Effector memory CD4-positive, alpha-beta T cell (primary cell): ENCODE data around the gene ZNF555.
A peak's percentile ranks its signal among the peaks of the same experiment; 100 is the strongest.
"Not testable (repeated sequence)": the region's sequence is repeated elsewhere in the genome, so short reads cannot be mapped to it uniquely, and the experiment has no call there.

Experiments used
- DNase-seq, 3 donors: peaks; one replicate each; pipeline ENCODE4 v3.0.0-alpha.2; 2020
- H3K27ac ChIP-seq: 2 replicates; pipeline ENCODE4 v1.7.0; 2013; ENCODE audit warnings: mild to moderate bottlenecking, low read length, moderate library complexity; ENCODE audit not compliant: insufficient read depth, poor library complexity, severe bottlenecking
- H3K27me3 ChIP-seq: replicated peaks from 2 replicates; pipeline ENCODE4 v1.7.0; 2013; ENCODE audit warnings: mild to moderate bottlenecking, low read length; ENCODE audit not compliant: insufficient read depth, control insufficient read depth, poor library complexity, severe bottlenecking
- H3K36me3 ChIP-seq: 2 replicates; pipeline ENCODE4 v1.7.0; 2013; ENCODE audit warnings: mild to moderate bottlenecking, low read length, moderate library complexity; ENCODE audit not compliant: control insufficient read depth, insufficient read depth
- H3K4me1 ChIP-seq: 2 replicates; pipeline ENCODE4 v1.7.0; 2013; ENCODE audit warnings: low read length, mild to moderate bottlenecking; ENCODE audit not compliant: control insufficient read depth, insufficient read depth, poor library complexity, severe bottlenecking
- H3K4me3 ChIP-seq: 2 replicates; pipeline ENCODE4 v1.7.0; 2013; ENCODE audit warnings: low read length, low read depth, mild to moderate bottlenecking; ENCODE audit not compliant: insufficient read depth, poor library complexity, severe bottlenecking
- H3K9me3 ChIP-seq: 2 replicates; pipeline ENCODE4 v1.7.0; 2013; ENCODE audit warnings: mild to moderate bottlenecking, low read length, moderate library complexity; ENCODE audit not compliant: control insufficient read depth

ZNF555 gene

DNA sequence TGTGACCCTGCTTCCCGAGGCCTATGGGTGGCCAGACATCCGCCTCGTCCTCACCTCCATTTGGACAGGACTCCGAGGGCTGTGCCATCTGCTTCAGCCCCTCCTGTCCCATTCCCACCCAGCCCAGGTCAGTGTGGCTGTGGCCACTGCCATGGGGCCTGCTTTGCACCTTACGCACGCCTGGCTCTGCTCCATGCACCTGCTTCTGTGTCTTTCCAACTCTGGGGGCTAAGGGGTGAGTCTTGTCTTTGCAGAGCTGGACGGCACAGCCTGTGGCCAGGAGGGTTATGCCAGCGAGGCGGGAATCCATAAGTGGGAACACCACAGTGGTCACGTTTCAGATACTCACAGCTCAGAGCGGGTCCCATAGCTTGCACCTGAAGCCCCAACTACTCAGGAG, 26.8 kb upstream of the ZNF555 start:
- H3K27ac ChIP-seq: no peak overlapping the region
- no peak overlapping the region for H3K4me3 ChIP-seq

GRCh38 chr19:2815191-2815614, 26.1 kb upstream of the ZNF555 start:
- Histone ChIP-seq H3K36me3 (no peaks in the 10 kb centered on the region), H3K9me3 (no peaks in the 10 kb centered on the region), H3K4me1 (peaks cover 2% of the 10 kb centered on the region)

More for the DNA sequence above, 26.8 kb upstream of the ZNF555 start:
- Histone ChIP-seq H3K4me1 (no peaks in the 10 kb centered on the region), H3K27me3 (no peaks in the 10 kb centered on the region), H3K36me3 (no peaks in the 10 kb centered on the region), H3K9me3 (no peaks in the 10 kb centered on the region)
- DNase-seq: no peak

DNA sequence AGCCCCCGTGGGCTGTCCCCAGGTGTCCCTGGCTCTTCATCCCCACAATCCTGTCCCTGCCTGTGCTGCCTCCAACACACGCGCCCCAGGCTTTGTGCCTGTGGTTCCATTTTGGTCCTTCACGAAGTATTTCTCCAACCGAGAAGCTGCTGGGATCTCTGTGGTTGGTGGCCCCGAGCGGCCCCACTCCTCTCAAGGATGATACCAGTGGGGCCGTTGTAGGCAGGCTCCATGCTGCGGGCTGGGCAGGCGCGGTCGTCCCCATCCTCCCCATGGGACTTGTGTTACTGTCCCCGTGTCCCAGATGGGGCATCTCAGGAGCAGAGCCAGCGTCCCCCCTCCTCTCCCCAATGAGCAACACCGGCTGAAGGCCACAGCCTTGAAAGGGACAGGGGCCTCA, 25.4 kb upstream of the ZNF555 start:
- no peaks in the 10 kb centered on the region for H3K27me3 ChIP-seq
- no peaks in the 10 kb centered on the region for H3K9me3 ChIP-seq
- H3K27ac ChIP-seq: no peak overlapping the region
- H3K36me3 ChIP-seq: no peaks in the 10 kb centered on the region
- H3K4me1 ChIP-seq: peaks cover 5% of the 10 kb centered on the region
- no peak for DNase-seq
- H3K4me3 ChIP-seq: no peak overlapping the region

More at GRCh38 chr19:2815191-2815614, 26.1 kb upstream of the ZNF555 start:
- no peaks in the 10 kb centered on the region for H3K27me3 ChIP-seq
- DNase-seq: no peak
- no peak overlapping the region for H3K27ac ChIP-seq
- H3K4me3 ChIP-seq: no peak overlapping the region

DNA sequence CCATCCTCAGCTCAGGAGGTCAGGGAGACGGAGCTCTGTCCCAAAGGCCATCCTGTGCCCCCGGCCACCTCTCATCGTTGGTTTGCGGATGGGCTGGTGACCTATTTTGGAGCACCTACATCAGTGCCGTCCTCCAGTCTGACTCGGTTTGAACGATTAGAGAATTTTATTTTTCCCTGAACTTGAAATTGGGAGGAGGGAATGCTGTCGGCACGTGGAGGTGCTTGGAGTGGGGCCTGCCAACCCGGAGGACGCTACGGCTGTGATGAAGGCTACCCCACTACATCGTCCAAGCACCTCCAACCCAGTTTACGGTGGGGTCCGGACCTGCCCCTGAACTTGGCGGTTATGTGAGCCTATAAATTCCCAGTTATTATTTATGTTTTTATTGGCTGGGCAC, 24.6 kb upstream of the ZNF555 start:
- Histone ChIP-seq H3K27ac (no peak overlapping the region), H3K4me3 (no peak overlapping the region), H3K36me3 (no peaks in the 10 kb centered on the region), H3K4me1 (peaks cover 5% of the 10 kb centered on the region), H3K9me3 (no peaks in the 10 kb centered on the region), H3K27me3 (no peaks in the 10 kb centered on the region)
- no peak for DNase-seq

DNA sequence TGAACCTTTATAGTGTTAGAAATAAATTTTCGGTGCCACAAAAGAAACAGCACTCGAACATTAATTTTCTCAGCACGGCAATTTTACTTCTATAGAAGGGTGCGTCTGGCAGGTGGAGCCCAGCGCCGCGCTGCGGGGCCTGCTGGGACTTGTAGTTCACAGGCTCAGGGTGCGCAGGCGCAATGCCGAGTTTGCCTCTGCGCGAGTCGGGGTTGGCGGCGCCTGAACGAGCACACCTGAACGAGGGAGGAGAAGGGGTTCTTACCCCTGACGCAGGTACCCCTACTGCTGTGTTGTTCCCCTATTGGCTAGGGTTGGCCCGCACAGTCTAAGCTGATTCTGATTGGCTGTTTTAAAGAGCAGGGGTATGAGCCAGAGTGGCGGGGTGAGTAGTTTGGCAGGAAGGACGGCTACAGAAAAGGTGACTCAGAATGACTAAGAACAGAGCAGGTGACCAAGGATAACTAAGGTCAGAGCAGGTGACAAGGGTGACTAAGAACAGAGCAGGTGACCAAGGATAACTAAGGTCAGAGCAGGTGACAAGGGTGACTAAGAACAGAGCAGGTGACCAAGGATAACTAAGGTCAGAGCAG, 23.9 kb upstream of the ZNF555 start:
- H3K36me3 ChIP-seq, H3K27ac ChIP-seq, H3K4me1 ChIP-seq, H3K9me3 ChIP-seq, H3K27me3 ChIP-seq, DNase-seq, H3K4me3 ChIP-seq: not testable (repeated sequence)

GRCh38 chr19:2819540-2820111, 21.6 kb upstream of the ZNF555 start, which contains the start of gene ZNF554:
TSS of gene ZNF554 (plus strand) at chr19:2819868. CDS start at chr19:2820072, 204 bp downstream.
- peak within 1 kb of the TSS; percentile 68 for H3K4me3 ChIP-seq
- DNase-seq: peak; percentile 92 to 97 (median 95)
- H3K9me3 ChIP-seq: no peaks in the 10 kb centered on the region
- H3K36me3 ChIP-seq: no peaks in the 10 kb centered on the region
- H3K4me1 ChIP-seq: peaks cover 5% of the 10 kb centered on the region
- no peaks in the 10 kb centered on the region for H3K27me3 ChIP-seq
- H3K27ac ChIP-seq: peak within 1 kb of the TSS; percentile 51

GRCh38 chr19:2820112-2820702, 21.1 kb upstream of the ZNF555 start:
- H3K4me1 ChIP-seq: peaks cover 5% of the 10 kb centered on the region
- no peak for DNase-seq
- H3K36me3 ChIP-seq: no peaks in the 10 kb centered on the region
- no peaks in the 10 kb centered on the region for H3K9me3 ChIP-seq
- peak overlapping the region; percentile 51 for H3K27ac ChIP-seq
- no peaks in the 10 kb centered on the region for H3K27me3 ChIP-seq
- peak overlapping the region; percentile 68 for H3K4me3 ChIP-seq

DNA sequence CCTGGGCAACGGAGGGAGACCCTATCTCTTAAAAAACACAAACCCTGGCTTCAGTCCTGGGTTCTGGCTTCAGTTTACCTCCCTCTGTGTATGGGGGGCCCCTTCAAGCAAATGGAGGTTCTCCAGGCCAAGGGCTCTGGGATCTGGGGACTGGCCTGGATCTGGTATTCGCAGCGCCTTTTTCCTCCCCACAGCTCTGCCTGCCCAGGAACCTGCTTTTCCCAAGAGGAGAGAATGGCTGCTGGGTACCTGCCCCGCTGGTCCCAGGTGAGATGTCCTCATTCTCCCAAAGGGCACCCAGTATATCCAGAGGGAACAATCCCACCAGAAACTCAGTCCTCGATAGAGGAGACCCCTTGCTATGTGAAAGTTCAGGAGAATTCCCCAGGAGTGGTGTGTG, 18.4 kb upstream of the ZNF555 start:
- no peaks in the 10 kb centered on the region for H3K9me3 ChIP-seq

GRCh38 chr19:2823646-2824045, 17.6 kb upstream of the ZNF555 start:
- H3K36me3 ChIP-seq: no peaks in the 10 kb centered on the region
- H3K27ac ChIP-seq: no peak overlapping the region
- no peak overlapping the region for H3K4me3 ChIP-seq
- H3K27me3 ChIP-seq: no peaks in the 10 kb centered on the region
- no peaks in the 10 kb centered on the region for H3K9me3 ChIP-seq
- H3K4me1 ChIP-seq: peaks cover 5% of the 10 kb centered on the region
- no peak for DNase-seq

More for the DNA sequence above, 18.4 kb upstream of the ZNF555 start:
- H3K36me3 ChIP-seq: no peaks in the 10 kb centered on the region
- H3K27ac ChIP-seq: no peak overlapping the region
- no peak overlapping the region for H3K4me3 ChIP-seq
- no peaks in the 10 kb centered on the region for H3K27me3 ChIP-seq
- H3K4me1 ChIP-seq: peaks cover 5% of the 10 kb centered on the region
- no peak for DNase-seq

DNA sequence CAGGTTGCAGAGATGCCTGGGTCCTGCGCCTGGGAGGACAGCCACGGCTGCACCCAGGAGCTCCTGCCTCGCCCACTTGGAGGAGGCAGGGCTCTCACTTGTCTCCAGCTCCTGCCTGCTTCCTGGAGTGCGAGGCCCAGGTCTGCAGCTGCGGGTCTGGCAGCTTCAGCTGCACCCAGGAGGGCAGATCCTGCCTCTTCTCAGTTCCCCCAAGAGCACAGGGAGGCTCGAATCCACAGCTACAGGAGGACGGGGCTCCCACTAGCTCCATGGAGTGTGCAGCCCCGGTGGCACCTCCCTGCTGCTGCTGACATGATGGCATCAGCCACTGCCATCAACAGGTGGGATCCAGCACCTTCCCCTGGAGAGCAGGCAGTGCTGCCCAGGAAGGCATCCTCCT, 17.1 kb upstream of the ZNF555 start:
- Histone ChIP-seq H3K27me3 (no peaks in the 10 kb centered on the region), H3K9me3 (no peaks in the 10 kb centered on the region), H3K4me3 (no peak overlapping the region), H3K36me3 (no peaks in the 10 kb centered on the region), H3K4me1 (peaks cover 5% of the 10 kb centered on the region), H3K27ac (no peak overlapping the region)
- no peak for DNase-seq
